SJCRH30 (cell line): ENCODE data around the gene DOCK7. TPM values are rescaled to one million over a fixed set of nuclear protein-coding genes. Genes with fewer than 3 reads are reported as not detected.
A peak's percentile ranks its signal among the peaks of the same experiment; 100 is the strongest.
"Not testable (repeated sequence)": the region's sequence is repeated elsewhere in the genome, so short reads cannot be mapped to it uniquely, and the experiment has no call there.

Experiments
- DNase-seq, 2 experiments: peaks; one replicate each; pipeline ENCODE4 v3.0.0-alpha.2; 2015 to 2020
- H3K27ac ChIP-seq: fragments of 250-450 bp; sonication (Bioruptor Pico); 2 replicates; pipeline ENCODE4 v1.5.1; 2020; ENCODE audit warnings: mild to moderate bottlenecking, moderate library complexity
- H3K27me3 ChIP-seq: fragments of 250-450 bp; sonication (Bioruptor Pico); 2 replicates; pipeline ENCODE4 v1.5.1; 2020; ENCODE audit warnings: mild to moderate bottlenecking, moderate library complexity
- H3K36me3 ChIP-seq: fragments of 250-450 bp; sonication (Bioruptor Pico); 2 replicates; pipeline ENCODE4 v1.5.1; 2020; ENCODE audit warnings: mild to moderate bottlenecking, moderate library complexity
- H3K4me1 ChIP-seq: fragments of 250-450 bp; sonication (Bioruptor Pico); 2 replicates; pipeline ENCODE4 v1.5.1; 2020; ENCODE audit warnings: mild to moderate bottlenecking, moderate library complexity
- H3K4me3 ChIP-seq: fragments of 250-450 bp; sonication (Bioruptor Pico); 2 replicates; pipeline ENCODE4 v1.5.1; 2020; ENCODE audit warnings: mild to moderate bottlenecking, moderate library complexity
- H3K9me3 ChIP-seq: fragments of 250-450 bp; sonication (Bioruptor Pico); replicated peaks from 2 replicates; pipeline ENCODE4 v1.5.1; 2020; ENCODE audit warnings: mild to moderate bottlenecking, moderate library complexity
- total RNA-seq: library from RNA; depleted of rRNA; stranded (reverse); fragments of >200 nt; shearing (Covaris generic); gene quantifications from 2 replicates; pipeline ENCODE4 v1.2.3, GENCODE V29; 2014

Gene DOCK7
- total RNA-seq, 1 experiment from 2014 or later = 72.2 TPM

DNA sequence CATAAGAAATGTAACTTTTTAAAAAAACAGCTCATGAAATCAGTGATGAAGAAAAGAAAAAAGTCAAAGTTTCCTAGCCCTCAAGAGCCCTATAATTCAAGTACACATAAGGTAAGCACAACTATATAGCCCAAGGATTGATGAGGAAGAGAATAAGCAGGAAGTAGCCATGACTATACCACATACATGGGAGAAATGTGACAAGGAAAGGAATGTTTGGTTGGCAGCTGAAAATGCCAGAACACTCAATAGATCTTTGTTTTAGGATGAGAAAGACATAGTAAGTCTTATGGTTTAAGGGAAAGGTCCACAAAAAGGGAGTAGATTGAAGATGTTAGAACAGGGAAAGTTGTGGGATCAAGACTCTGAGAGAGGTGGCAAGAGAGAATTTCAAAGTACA is 5.7 kb downstream of the DOCK7 start:
- Histone ChIP-seq H3K4me1 (no peaks in the 10 kb centered on the region; the same call in 1 of the 2 replicates), H3K9me3 (peaks cover 3% of the 10 kb centered on the region; the same call in 1 of the 2 replicates), H3K36me3 (no peaks in the 10 kb centered on the region), H3K27me3 (no peaks in the 10 kb centered on the region), H3K27ac (peak overlapping the region; percentile 21; the same call in 1 of the 2 replicates), H3K4me3 (no peak overlapping the region)
- DNase-seq = peak in 1 of 2 experiments; percentile 32

DNA sequence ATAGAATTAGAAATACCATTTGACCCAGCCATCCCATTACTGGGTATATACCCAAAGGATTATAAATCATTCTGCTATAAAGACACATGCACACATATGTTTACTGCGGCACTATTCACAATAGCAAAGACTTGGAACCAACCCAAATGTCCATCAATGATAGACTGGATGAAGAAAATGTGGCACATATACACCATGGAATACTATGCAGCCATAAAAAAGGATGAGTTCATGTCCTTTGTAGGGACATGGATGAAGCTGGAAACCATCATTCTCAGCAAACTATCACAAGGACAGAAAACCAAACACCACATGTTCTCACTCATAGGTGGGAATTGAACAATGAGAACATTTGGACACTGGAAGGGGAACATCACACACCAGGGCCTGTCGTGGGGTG is 7.2 kb downstream of the DOCK7 start:
- H3K4me1 ChIP-seq, H3K27me3 ChIP-seq, H3K36me3 ChIP-seq, H3K9me3 ChIP-seq, H3K4me3 ChIP-seq, H3K27ac ChIP-seq, DNase-seq: not testable (repeated sequence)

DNA sequence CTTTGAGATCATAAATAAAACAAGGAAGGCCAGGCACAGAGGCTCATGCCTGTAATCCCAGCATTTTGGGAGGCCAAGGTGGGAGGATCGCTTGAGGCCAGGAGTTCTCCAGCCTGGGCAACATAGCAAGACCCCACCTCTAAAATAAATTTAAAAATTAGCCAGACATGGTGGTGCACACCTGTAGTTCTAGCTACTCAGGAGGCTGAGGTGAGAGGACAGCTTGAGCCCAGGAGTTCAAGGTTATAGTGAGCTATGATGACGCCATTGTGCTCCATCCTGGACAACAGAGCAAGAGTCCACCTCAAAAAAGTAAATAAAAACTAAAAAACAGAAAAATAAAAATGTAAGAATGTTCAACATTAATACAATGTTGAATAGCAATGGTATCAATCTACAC is 10.4 kb downstream of the DOCK7 start:
- not testable (repeated sequence) for H3K4me1 ChIP-seq

DNA sequence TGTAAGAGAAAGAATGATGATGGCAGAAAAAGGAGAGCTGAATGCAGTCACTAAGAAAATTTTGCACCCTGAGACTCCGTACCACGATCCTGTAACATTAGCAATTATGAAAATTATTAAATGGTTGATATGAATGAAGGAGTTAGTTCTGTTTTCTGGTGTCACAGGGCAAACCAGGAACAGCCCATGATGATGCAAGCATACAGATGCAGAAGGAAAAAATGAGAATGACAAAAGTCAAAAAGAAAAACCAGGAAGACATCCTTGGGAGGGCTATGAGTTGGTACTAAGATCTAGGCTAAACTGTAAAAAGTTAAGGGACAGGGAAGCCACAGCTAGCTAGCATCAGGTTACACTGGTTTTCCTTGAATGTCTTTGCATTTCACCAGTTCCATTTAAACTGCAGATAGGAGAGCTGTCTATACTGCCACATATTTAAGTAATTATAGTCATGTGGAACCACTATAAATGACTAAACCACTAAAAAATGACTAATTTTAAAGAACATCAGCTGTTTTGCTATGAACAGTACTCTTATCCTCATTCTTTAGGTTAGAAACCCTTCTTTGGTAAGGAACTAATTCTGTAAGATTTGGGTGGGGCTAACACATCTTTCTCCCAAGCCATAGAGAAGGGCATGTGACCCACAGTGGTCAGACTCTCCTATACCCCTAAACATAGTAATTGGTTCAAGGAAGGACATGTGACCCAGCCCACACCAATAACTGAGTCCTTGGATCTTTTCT is 11.4 kb downstream of the DOCK7 start:
- Histone ChIP-seq H3K4me3 (no peak overlapping the region), H3K36me3 (0 out of 2 replicates have a peak, but pooled peaks cover 2% of the 10 kb centered on the region), H3K4me1 (peaks cover 5% of the 10 kb centered on the region), H3K27ac (no peak overlapping the region), H3K27me3 (no peaks in the 10 kb centered on the region), H3K9me3 (peaks cover 3% of the 10 kb centered on the region; the same call in 1 of the 2 replicates)
- DNase-seq = no peak

More for the DNA sequence above, 10.4 kb downstream of the DOCK7 start:
- not testable (repeated sequence) for H3K27me3 ChIP-seq, H3K4me3 ChIP-seq, H3K36me3 ChIP-seq, DNase-seq, H3K27ac ChIP-seq, H3K9me3 ChIP-seq

DNA sequence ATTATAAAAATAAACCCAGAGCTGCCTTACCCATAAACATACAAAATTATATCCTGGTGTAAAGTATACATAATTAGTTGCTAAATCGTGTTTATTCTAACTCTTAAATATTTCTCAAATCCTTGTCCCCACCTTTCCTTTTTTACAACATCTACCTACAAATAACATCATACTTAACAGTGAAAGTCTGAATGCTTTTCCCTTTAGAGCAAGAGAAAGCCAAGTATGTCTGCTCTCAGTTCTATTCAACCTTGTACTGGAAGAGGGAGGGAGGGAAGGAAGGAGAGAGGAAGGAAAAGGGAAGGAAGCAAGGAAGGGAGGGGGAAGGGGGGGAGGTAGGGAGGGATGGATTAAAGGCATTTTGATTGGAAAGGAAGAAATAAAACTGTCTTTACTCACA is 14.6 kb downstream of the DOCK7 start:
- 0 out of 2 replicates have a peak, but pooled peaks cover 2% of the 10 kb centered on the region for H3K36me3 ChIP-seq
- H3K27me3 ChIP-seq = no peaks in the 10 kb centered on the region
- H3K27ac ChIP-seq = no peak overlapping the region
- H3K9me3 ChIP-seq = no peaks in the 10 kb centered on the region
- DNase-seq = no peak
- no peak overlapping the region for H3K4me3 ChIP-seq
- peaks cover 5% of the 10 kb centered on the region for H3K4me1 ChIP-seq

DNA sequence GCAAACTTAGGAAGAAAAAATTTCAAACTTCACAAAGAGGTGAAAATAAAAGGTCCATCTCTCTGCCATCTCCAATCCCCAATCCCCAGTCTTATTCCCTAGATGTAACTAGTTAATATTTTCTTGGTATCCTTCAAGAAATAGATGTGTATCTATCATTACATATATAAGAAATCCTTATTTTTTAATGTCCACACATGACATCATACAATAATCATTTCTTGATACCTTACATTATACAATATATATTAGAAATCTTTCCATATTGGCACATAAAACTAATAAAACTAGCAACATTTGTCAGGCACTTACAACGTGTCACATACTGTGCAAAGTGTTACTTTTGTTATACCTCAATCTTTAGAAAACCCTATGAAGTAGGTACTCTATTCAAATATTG is 16.2 kb downstream of the DOCK7 start:
- DNase-seq = no peak
- H3K9me3 ChIP-seq = no peaks in the 10 kb centered on the region
- H3K36me3 ChIP-seq = 0 out of 2 replicates have a peak, but pooled peaks cover 2% of the 10 kb centered on the region
- no peak overlapping the region for H3K27ac ChIP-seq
- H3K4me1 ChIP-seq = peaks cover 3% of the 10 kb centered on the region
- H3K4me3 ChIP-seq = no peak overlapping the region
- no peaks in the 10 kb centered on the region for H3K27me3 ChIP-seq

DNA sequence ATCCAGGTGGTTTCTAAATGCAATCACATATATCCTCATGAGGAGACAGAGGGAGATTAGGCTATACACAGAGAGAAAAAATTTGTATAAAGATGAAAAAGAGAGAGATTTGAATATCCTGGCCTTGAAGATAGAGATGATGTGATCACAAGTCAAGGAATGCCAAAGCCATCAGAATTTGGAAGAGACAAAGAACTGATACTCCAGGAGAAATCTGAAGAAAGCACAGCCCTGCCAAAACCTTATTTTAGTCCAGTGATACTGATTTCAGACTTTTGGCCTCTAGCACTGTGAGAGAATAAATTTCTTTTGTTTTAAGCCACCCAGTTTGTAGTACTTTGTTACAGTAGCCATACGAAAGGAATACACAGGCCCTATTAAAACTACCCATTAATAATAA is 33.4 kb downstream of the DOCK7 start:
- Histone ChIP-seq H3K9me3 (no peaks in the 10 kb centered on the region), H3K27ac (no peak overlapping the region), H3K4me3 (no peak overlapping the region), H3K27me3 (no peaks in the 10 kb centered on the region), H3K4me1 (no peaks in the 10 kb centered on the region), H3K36me3 (peaks cover 17% of the 10 kb centered on the region)
- no peak for DNase-seq

DNA sequence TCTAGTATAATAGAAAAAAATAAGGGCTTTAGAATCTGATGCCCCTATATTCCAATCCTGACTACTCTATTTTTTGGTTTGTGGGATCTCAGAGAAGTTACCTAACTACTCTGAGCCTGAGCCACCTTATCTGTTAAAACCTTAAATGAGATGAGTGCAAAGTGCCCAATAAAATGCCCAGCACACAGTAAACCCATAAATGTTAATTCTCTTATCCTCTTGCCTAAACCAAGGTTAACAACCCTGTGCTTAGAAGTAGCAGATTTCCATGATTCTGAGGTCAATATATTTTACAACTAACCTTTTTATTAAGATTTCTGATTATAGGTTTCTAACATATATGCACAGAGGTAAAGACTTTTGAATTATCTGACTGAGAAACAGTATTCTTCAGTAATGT is 35.8 kb downstream of the DOCK7 start:
- Histone ChIP-seq H3K9me3 (no peaks in the 10 kb centered on the region), H3K4me1 (no peaks in the 10 kb centered on the region), H3K36me3 (peaks cover 22% of the 10 kb centered on the region), H3K27ac (no peak overlapping the region), H3K27me3 (no peaks in the 10 kb centered on the region), H3K4me3 (no peak overlapping the region)
- no peak for DNase-seq

DNA sequence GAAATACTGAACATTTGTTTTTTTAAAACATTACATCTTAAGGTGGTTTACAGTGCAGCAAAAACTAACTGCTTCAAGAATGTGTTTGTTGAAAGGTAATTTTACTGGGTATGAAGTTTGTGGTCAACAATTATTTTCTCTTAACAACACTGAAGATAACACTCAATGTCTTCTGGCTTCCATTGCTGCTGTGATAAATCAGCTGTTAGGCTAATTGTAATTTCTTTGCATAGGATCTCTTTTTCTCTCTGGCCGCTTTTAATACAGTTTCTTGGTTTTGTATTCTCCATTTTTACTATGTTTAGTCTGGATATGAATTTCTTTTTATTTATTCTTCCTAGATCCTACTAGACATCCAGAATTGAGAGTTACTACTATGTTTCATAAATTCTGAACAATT is 44.9 kb downstream of the DOCK7 start:
- Histone ChIP-seq H3K27ac (no peak overlapping the region), H3K27me3 (no peaks in the 10 kb centered on the region), H3K4me3 (no peak overlapping the region), H3K9me3 (no peaks in the 10 kb centered on the region), H3K4me1 (no peaks in the 10 kb centered on the region), H3K36me3 (peaks cover 46% of the 10 kb centered on the region)
- DNase-seq = no peak

DNA sequence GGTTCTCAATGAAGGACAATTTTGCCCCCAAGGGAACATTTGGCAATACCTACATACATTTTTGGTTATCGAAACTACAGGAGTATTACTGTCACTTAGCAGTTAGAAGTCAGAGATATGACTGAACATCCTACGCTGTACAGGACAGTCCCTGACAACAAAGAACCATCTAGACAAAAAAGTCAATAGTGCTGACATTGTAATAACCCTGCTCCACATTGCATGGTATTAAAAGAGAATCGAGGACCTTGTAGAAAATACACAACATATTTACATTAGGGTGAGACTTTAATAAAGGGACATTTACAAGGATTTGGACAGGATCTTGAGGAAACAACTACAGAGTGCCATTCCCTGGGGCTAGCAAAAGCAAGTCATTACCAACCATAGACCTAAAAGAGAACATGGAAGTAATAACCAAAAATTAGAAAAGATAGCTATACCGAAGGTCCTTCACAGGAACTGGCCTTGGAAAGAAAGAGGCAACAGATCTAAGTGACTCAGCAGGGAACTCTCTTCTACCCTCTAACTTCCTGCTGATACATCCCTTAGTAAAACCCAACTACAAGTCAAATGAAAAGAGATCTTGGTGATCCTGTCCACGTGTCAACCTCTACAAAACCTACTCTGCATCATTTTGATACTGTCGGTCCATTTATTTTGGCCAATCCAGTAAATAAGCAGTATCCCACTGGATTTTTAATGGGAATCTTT is 50.6 kb downstream of the DOCK7 start:
- H3K9me3 ChIP-seq = no peaks in the 10 kb centered on the region
- peaks cover 35% of the 10 kb centered on the region for H3K36me3 ChIP-seq
- H3K27ac ChIP-seq = no peak overlapping the region
- no peaks in the 10 kb centered on the region for H3K4me1 ChIP-seq
- DNase-seq = no peak
- no peak overlapping the region for H3K4me3 ChIP-seq
- no peaks in the 10 kb centered on the region for H3K27me3 ChIP-seq

DNA sequence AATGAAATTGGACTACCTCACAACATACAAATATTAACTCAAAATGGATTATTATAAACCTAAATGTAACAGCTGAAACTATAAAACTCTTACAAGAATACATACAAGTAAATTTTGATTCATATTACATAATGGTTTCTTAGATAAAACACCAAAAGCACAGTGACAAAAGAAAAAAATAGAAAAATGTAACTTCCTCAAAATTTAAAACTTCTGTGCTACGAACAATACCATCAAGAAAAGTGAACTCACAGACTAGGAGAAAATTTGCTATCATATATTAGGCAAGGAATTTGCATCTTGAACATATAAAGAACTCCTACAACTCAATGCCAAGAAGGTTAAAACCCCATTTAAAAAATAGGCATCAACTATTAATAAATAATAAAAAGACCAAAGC is 59.7 kb downstream of the DOCK7 start:
- no peaks in the 10 kb centered on the region for H3K4me1 ChIP-seq
- DNase-seq = no peak
- H3K4me3 ChIP-seq = no peak overlapping the region
- peaks cover 26% of the 10 kb centered on the region for H3K36me3 ChIP-seq
- no peaks in the 10 kb centered on the region for H3K27me3 ChIP-seq
- no peaks in the 10 kb centered on the region for H3K9me3 ChIP-seq
- no peak overlapping the region for H3K27ac ChIP-seq

DNA sequence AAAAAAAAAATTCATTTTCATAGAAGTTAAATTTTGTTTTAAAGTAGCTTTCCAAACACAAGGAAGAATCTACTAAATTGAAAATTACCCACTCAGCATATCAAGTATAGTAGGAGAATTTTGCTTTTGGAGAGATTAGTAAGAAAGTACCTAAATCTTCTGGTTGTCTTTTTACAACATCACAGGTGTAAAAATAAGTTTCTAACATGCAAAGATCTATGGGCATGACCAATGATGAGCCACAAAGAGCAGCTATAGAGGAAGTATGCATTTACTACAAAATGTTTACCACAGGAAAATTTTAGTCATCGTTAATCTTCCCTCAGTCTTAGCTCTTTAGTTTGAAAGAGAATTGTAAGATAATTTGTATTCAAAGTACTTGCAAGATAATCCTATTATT is 62.8 kb downstream of the DOCK7 start:
- Histone ChIP-seq H3K27me3 (no peaks in the 10 kb centered on the region), H3K4me1 (no peaks in the 10 kb centered on the region), H3K9me3 (no peaks in the 10 kb centered on the region), H3K36me3 (peaks cover 2% of the 10 kb centered on the region; the same call in 1 of the 2 replicates), H3K27ac (no peak overlapping the region), H3K4me3 (no peak overlapping the region)
- no peak for DNase-seq

DNA sequence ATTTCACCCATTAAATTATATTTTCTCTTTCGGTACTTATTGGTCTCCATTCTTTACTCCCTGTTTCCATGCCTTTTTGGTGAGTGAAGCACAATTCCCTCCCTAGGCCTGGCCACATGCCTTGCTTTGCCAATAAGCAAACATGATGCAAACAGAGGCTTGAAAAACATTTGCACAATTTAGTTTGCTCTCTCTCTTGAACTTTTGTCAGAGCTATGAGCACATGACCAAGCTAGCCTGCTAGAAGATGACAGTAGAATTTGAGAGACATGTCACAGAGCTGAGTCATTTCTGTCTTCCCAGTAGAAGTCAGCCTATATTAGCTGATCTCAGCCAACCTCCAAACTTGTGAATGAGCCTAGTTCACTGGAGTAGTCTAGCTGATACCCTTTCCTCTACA is 66.3 kb downstream of the DOCK7 start:
- H3K9me3 ChIP-seq = no peaks in the 10 kb centered on the region
- H3K4me1 ChIP-seq = no peaks in the 10 kb centered on the region
- no peak overlapping the region for H3K4me3 ChIP-seq
- H3K27ac ChIP-seq = no peak overlapping the region
- peaks cover 18% of the 10 kb centered on the region for H3K36me3 ChIP-seq
- H3K27me3 ChIP-seq = no peaks in the 10 kb centered on the region
- DNase-seq = no peak

DNA sequence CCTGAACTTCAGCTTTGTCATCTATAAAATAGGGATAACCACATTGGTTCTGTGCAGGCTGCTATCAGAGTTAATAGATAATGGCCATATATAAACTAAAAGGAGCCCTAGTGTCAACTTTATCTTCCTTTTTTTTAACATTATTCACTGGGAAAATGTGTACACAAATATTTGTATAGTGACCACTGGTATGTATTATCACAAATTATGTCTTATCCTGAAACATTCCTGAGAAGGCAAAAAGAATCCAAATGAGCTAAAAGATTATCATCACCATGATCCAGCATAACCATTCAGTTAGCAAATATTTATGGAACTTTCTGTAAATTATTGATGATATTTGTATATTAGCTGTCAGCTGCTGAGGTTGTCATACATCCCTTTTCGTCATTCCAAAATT is 74.3 kb downstream of the DOCK7 start:
- no peaks in the 10 kb centered on the region for H3K27me3 ChIP-seq
- H3K4me1 ChIP-seq = no peaks in the 10 kb centered on the region
- no peak for DNase-seq
- H3K27ac ChIP-seq = no peak overlapping the region
- H3K4me3 ChIP-seq = no peak overlapping the region
- no peaks in the 10 kb centered on the region for H3K9me3 ChIP-seq
- H3K36me3 ChIP-seq = peaks cover 26% of the 10 kb centered on the region

DNA sequence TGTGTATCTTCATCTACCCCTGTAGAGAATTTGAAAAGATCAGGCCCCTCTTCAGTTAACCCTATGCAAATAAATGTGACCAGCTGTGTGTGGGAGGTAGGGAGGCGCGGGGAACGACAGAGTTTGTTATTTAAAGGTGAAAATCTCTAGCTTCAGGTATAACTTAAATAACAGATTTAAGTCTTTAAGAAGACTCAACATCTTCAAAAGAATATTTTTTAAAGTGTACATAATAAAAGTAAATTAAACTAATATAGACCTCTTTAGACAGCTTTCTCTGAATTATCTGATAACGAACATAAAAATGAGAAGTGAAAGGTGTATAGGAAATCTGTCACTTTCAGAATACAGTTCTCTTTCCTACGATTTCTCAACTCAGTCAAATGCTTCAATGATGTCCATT is 74.9 kb downstream of the DOCK7 start:
- H3K9me3 ChIP-seq = no peaks in the 10 kb centered on the region
- H3K36me3 ChIP-seq = peaks cover 21% of the 10 kb centered on the region
- H3K27ac ChIP-seq = no peak overlapping the region
- no peaks in the 10 kb centered on the region for H3K27me3 ChIP-seq
- no peak for DNase-seq
- H3K4me1 ChIP-seq = no peaks in the 10 kb centered on the region
- H3K4me3 ChIP-seq = no peak overlapping the region
